GM19025 (cell line): Measurements from ENCODE around the gene NATD1.

Source experiments
- ATAC-seq: cut with Tn5 transposase; IDR thresholded peaks from one replicate; pipeline ENCODE4 v1.9.1; 2021; ENCODE audit warnings: mild to moderate bottlenecking, low read depth, moderate library complexity; ENCODE audit not compliant: unreplicated experiment

Gene NATD1

GRCh38 chr17:21249086-21249795, 4.0 kb downstream of the NATD1 start:
- ATAC-seq, result no peak

- ATAC-seq, result no peak
Observed at GRCh38 chr17:21248500-21248899, 4.7 kb downstream of the NATD1 start.

- no peak for ATAC-seq
Observed at GRCh38 chr17:21247552-21248258, 5.5 kb downstream of the NATD1 start.

GRCh38 chr17:21246698-21247097, 6.5 kb downstream of the NATD1 start:
- ATAC-seq, result no peak

- ATAC-seq, result no peak
Observed at GRCh38 chr17:21245639-21246084, 7.5 kb downstream of the NATD1 start.

- ATAC-seq, result no peak
Observed at GRCh38 chr17:21243516-21244303, 9.5 kb downstream of the NATD1 start.

- ATAC-seq, result no peak
Observed at GRCh38 chr17:21242780-21243515, 10.3 kb downstream of the NATD1 start.

GRCh38 chr17:21242026-21242697, 11.0 kb downstream of the NATD1 start:
- no peak for ATAC-seq

- no peak for ATAC-seq
Observed at GRCh38 chr17:21241564-21241963, 11.6 kb downstream of the NATD1 start.

- ATAC-seq, result no peak
Observed at GRCh38 chr17:21240369-21241055, 12.7 kb downstream of the NATD1 start.

- no peak for ATAC-seq
Observed at GRCh38 chr17:21239680-21240368, 13.4 kb downstream of the NATD1 start.

- ATAC-seq, result no peak
Observed at GRCh38 chr17:21235921-21236320, 17.3 kb downstream of the NATD1 start.

- no peak for ATAC-seq
Observed at GRCh38 chr17:21233581-21234347, 19.4 kb downstream of the NATD1 start.

GRCh38 chr17:21232033-21232749, 21.0 kb downstream of the NATD1 start:
- ATAC-seq, result no peak

GRCh38 chr17:21231533-21231932, 21.7 kb downstream of the NATD1 start:
- no peak for ATAC-seq

GRCh38 chr17:21228845-21229244, 24.4 kb downstream of the NATD1 start:
- no peak for ATAC-seq

- no peak for ATAC-seq
Observed at GRCh38 chr17:21228111-21228510, 25.1 kb downstream of the NATD1 start.
